Stimulated activated naive B cell treated with anti-CD40 and anti-IgM and Interleukin-4, amounts not matched to agents 10 μg/mL and 1 μg/mL and 100 μg/mL, for 72 hours (primary cell): Measurements from ENCODE around the gene KLHDC4.
A peak's percentile ranks its signal among the peaks of the same experiment; 100 is the strongest.

ENCODE experiments used
- ATAC-seq, 2 donors: fragments of 150-1000 bp; cut with Tn5 transposase; replicated peaks; 2 replicates each; pipeline ENCODE4 v1.10.0; 2021; ENCODE audit warnings: moderate library complexity in 1 of 2
- DNase-seq: peaks from one replicate; pipeline ENCODE4 v3.0.0; 2021
- H3K27ac Mint-ChIP-seq: one replicate; pipeline ENCODE4 v1.8.0; 2022; ENCODE audit warnings: mild to moderate bottlenecking, mixed read lengths
- H3K27me3 Mint-ChIP-seq, 2 donors: one replicate each; pipeline ENCODE4 v1.8.0; 2022; ENCODE audit warnings: mixed read lengths in 2 of 2
- H3K36me3 Mint-ChIP-seq, 2 donors: one replicate each; pipeline ENCODE4 v1.8.0; 2022; ENCODE audit warnings: mixed read lengths in 2 of 2, mild to moderate bottlenecking in 1 of 2
- H3K4me1 Mint-ChIP-seq, 2 donors: one replicate each; pipeline ENCODE4 v1.8.0; 2022; ENCODE audit warnings: mixed read lengths in 2 of 2, mild to moderate bottlenecking in 1 of 2
- H3K4me3 Mint-ChIP-seq, 2 donors: one replicate each; pipeline ENCODE4 v1.8.0; 2022; ENCODE audit warnings: mild to moderate bottlenecking in 2 of 2, mixed read lengths in 2 of 2, moderate library complexity in 1 of 2
- H3K9me3 Mint-ChIP-seq, 2 donors: one replicate each; pipeline ENCODE4 v1.8.0; 2022; ENCODE audit warnings: mixed read lengths in 2 of 2, mild to moderate bottlenecking in 1 of 2

The KLHDC4 gene

DNA sequence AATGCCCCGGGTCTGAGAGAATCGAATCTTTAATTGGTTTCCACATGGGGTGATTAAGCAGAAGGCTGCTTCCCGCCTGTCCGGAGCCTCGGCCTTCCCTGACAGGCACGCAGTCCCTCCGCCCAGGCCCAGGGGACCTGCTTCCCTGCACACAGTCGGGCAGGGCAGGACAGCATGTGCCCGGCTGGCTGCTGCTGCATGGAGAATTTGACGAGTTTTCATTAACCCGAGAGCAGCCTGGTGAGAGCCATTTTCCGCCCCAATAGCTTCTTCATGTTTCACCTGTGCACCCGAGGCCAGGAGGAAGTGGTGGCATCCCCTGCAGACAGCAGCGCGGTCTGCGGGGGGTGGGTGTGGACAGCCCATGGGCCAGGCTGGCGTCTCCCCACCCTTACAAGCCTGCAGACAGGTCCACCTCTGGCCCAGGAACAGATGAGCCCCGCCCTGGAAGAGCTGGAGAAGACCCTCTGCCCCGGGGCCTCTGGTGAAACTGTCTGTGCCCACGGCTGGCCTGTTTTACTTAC lies 67.0 kb downstream of the KLHDC4 start:
- Mint-ChIP-seq H3K9me3 (no peaks in the 10 kb centered on the region), H3K27ac (peak overlapping the region; percentile 84), H3K4me3 (peak overlapping the region; percentile 9 to 53), H3K36me3 (peaks cover 61 to 68% of the 10 kb centered on the region in 2 donors), H3K4me1 (peaks cover 45 to 61% of the 10 kb centered on the region in 2 donors), H3K27me3 (no peaks in the 10 kb centered on the region)
- peak; percentile 27 for DNase-seq
- peak; percentile 22 to 23 for ATAC-seq

DNA sequence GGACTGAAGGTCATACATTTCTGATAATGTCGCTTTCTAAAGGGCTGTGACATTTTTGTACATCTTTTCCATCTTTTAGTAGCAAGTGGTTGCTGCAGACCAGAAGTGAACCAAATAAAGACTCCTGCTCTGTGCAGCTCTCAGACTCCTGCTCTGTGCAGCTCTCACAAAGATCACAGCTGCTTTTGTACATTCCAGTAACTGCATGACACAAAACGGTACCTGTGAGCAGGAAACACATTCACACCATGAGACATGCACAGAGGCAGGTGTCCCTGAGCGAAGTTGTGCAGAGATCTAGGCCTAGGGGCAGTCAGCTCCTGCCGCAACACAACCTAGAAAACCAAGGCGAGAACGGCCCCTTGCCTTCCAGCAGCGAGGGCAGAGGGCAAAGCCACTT lies 67.5 kb downstream of the KLHDC4 start:
- peaks cover 41 to 56% of the 10 kb centered on the region in 2 donors for H3K4me1 Mint-ChIP-seq

DNA sequence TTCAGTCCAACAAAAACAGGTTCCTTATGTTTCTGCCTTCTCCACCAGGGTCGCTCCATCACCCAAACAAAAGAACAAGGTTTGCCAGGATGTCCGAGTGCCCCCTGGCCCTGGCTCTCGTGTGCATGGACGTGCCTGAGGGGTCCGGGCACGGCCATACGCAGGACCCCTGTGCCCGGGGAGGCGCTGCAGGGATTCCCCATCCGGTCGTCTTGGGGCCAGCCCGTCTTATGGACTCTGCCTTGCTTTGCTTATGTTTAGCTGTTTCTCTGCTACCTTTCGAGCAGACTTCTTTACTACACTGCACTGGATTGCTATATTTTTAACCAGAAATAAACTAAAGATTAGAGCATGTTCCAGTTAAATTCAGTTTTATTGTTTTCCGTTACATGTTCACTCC lies 68.0 kb downstream of the KLHDC4 start:
- peaks cover 38 to 52% of the 10 kb centered on the region in 2 donors for H3K4me1 Mint-ChIP-seq
- peak overlapping the region in 1 of 2 donors; percentile 29 for H3K4me3 Mint-ChIP-seq
- DNase-seq = no peak
- no peaks in the 10 kb centered on the region for H3K27me3 Mint-ChIP-seq
- H3K9me3 Mint-ChIP-seq = no peaks in the 10 kb centered on the region
- peaks cover 57 to 58% of the 10 kb centered on the region in 2 donors for H3K36me3 Mint-ChIP-seq
- no peak for ATAC-seq
- peak overlapping the region; percentile 84 for H3K27ac Mint-ChIP-seq

More for the DNA sequence above, 67.5 kb downstream of the KLHDC4 start:
- ATAC-seq (peak; percentile 20 to 30), DNase-seq (no peak)
- peak overlapping the region; percentile 29 to 47 for H3K4me3 Mint-ChIP-seq
- H3K9me3 Mint-ChIP-seq = no peaks in the 10 kb centered on the region
- H3K36me3 Mint-ChIP-seq = peaks cover 57 to 63% of the 10 kb centered on the region in 2 donors
- peak overlapping the region; percentile 84 for H3K27ac Mint-ChIP-seq
- H3K27me3 Mint-ChIP-seq = no peaks in the 10 kb centered on the region

DNA sequence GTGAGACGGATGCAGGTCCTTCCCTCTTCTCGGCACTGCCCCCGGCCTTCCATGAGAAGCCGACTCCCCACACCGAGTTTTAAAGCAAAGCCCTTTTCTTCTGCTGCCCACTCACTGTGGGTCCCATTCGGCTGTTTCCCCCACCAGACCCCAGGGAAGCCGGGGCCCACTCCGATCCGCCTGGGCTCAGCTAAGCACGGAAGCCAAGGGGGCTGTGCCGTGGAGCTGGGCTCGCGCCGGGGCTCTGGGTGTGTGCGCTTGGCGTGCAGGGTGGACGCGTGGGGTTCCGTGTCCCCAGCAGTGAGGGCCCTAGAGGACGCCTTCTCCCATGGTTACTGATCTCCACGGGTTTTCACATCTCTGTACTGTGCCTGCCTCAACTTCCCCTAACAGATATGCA lies 68.5 kb downstream of the KLHDC4 start:
- H3K27me3 Mint-ChIP-seq = no peaks in the 10 kb centered on the region
- no peak overlapping the region for H3K27ac Mint-ChIP-seq

DNA sequence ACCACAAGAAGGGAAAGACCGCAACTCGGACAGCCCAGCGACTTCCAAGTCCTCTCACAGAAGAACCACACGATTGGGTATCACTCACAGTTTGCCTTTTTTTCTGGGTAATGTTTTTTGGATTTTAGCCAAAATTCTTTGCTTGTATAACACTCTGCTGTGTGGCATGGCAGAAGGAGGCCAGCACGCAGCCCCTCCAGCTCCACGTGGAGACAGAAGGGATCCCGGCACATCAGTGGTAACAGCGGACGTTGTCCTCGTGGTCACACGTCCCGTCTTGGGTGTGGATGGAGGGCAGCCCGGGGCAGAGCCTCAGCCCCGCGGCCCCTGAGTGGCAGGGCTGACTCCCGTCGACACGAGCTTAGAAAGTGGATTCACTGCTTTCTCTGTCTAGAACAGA lies 69.1 kb downstream of the KLHDC4 start:
- H3K4me3 Mint-ChIP-seq = no peak overlapping the region
- peaks cover 30 to 41% of the 10 kb centered on the region in 2 donors for H3K4me1 Mint-ChIP-seq
- peak overlapping the region; percentile 20 for H3K27ac Mint-ChIP-seq
- H3K9me3 Mint-ChIP-seq = no peaks in the 10 kb centered on the region
- peaks cover 48 to 50% of the 10 kb centered on the region in 2 donors for H3K36me3 Mint-ChIP-seq
- H3K27me3 Mint-ChIP-seq = no peaks in the 10 kb centered on the region
- ATAC-seq = no peak
- DNase-seq = no peak

More for the DNA sequence above, 68.5 kb downstream of the KLHDC4 start:
- no peaks in the 10 kb centered on the region for H3K9me3 Mint-ChIP-seq
- peaks cover 53% of the 10 kb centered on the region in 2 donors for H3K36me3 Mint-ChIP-seq
- DNase-seq = no peak
- no peak for ATAC-seq
- peaks cover 34 to 47% of the 10 kb centered on the region in 2 donors for H3K4me1 Mint-ChIP-seq
- H3K4me3 Mint-ChIP-seq = no peak overlapping the region

DNA sequence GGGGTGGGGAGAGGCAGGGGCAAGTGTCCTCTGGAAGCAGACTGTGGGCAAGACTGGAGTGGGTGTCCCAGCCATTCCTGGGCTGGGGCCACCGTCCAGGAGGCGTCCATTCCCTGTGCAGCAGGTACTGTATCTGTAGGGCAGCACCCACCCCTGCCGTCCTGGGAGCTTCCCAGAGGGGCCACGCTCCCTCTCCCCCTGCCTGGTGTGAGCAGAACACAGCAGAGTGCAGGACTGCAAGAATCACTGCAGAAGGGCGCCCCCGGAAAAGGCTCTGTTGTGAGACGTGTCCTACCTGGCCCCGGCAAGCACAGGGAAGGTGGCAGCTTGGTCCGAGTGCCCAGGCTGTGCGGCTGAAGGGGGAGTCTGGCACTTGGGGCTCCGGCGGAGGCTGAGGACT lies 70.3 kb downstream of the KLHDC4 start:
- Mint-ChIP-seq H3K9me3 (no peaks in the 10 kb centered on the region), H3K4me3 (no peak overlapping the region), H3K27me3 (no peaks in the 10 kb centered on the region), H3K4me1 (peaks cover 20 to 29% of the 10 kb centered on the region in 2 donors), H3K27ac (no peak overlapping the region), H3K36me3 (peaks cover 45% of the 10 kb centered on the region in 2 donors)
- ATAC-seq (no peak), DNase-seq (no peak)

DNA sequence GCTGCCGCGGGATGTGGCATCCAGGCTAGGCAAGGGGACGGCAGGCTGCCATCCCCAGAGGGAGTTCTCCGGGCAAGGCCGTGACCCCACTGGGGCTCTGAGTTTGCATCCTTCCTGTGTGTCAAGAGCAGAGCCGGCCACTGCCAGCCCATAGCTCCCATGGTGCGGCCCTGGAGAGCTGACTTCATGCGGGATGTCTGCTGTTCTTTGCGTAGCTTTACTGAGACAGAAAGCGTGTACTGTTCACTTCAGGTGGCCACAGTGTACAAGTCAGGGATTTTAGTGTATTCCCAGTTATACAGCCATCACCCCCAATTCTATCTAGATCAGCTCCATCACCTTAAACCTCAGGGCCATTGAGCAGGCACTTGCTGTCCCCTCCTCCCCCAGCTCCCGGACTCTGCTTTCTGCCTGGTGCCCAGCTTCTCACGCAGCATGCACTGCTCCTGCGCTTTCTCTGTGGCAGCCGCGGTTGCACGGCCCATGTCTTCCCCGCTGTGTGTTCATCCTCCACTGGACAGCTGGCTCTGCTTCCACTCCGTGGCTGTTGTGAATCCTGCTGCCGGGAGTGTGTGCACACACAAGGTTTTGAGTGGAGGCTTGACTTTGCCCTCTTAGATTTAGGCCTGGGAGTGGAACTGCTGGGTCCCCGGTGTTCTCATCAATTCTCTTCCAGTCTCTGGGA lies 71.2 kb downstream of the KLHDC4 start:
- Mint-ChIP-seq H3K27ac (no peak overlapping the region), H3K4me3 (no peak overlapping the region), H3K27me3 (no peaks in the 10 kb centered on the region), H3K4me1 (peaks cover 14 to 22% of the 10 kb centered on the region in 2 donors), H3K36me3 (peaks cover 39% of the 10 kb centered on the region in 2 donors), H3K9me3 (no peaks in the 10 kb centered on the region)
- ATAC-seq = no peak
- no peak for DNase-seq

DNA sequence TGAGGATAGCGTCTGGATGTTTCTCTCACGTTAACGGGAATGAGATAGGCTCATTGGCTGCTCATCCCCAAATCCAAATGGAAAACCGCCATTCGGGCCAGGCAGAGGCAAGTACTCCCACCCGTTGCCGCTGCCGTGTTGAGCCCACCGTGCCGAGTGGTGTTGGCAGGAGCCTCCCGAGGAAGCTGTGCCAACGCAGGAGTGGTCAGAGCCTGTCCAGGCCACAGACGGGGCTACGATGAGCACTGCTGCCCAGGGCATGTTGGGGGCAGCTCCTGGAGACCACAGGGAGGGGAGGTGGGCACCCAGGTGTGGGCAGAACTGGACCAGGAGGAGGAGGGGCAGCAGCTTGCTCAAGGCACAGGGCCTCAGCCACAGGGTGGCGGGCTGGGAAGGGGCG lies 72.0 kb downstream of the KLHDC4 start:
- Mint-ChIP-seq H3K4me1 (peaks cover 9 to 14% of the 10 kb centered on the region in 2 donors), H3K9me3 (no peaks in the 10 kb centered on the region), H3K36me3 (peaks cover 31 to 34% of the 10 kb centered on the region in 2 donors), H3K27me3 (no peaks in the 10 kb centered on the region), H3K27ac (no peak overlapping the region), H3K4me3 (no peak overlapping the region)
- ATAC-seq = no peak
- DNase-seq = no peak

DNA sequence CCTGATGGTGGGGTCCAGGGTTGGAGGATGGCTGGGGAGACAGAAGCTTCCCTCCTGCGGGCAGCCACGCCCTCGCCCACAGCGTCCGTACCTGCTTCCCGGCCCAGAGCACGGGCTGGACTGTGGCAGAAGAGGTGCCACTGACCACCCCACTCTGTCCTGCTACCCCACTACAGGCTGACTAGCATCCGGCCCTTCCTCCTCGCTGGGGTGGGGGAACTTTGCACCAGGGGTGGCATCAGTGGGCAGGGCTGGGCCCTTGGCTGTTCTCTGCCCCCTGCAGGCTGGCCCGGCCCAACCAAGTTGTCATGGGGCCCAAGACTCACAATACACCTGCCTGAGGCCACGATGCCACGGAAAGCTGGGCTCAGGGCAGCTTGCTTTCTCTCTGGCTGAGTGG lies 73.0 kb downstream of the KLHDC4 start:
- peaks cover 2 to 3% of the 10 kb centered on the region in 2 donors for H3K4me1 Mint-ChIP-seq
- no peak overlapping the region for H3K27ac Mint-ChIP-seq
- H3K36me3 Mint-ChIP-seq = peaks cover 24 to 26% of the 10 kb centered on the region in 2 donors
- H3K4me3 Mint-ChIP-seq = no peak overlapping the region
- peaks cover 0 to 9% of the 10 kb centered on the region in 2 donors for H3K27me3 Mint-ChIP-seq
- no peaks in the 10 kb centered on the region for H3K9me3 Mint-ChIP-seq
- DNase-seq (no peak), ATAC-seq (no peak)

DNA sequence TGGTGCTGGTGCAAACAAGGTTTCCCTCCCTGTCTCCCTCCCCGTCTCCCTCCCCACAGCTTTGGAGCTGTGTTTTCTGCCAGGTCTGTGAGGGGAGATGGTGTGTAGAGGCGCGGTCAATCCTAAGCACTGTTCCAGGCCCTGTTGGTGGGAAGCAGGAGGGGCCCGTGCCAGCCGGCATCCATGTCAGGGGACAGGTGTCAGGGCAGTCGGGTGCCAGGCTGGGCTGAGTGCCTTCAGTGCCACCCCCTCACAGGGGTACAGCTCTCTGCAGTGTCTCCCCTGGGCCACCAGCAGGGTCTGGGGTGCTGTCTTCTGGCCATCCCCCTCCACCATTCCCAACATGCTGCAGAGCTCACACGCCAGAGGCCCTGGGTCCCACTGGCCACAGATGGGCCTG lies 73.6 kb downstream of the KLHDC4 start:
- ATAC-seq = peak in 1 of 2 donors; percentile 31
- peaks cover 0 to 10% of the 10 kb centered on the region in 2 donors for H3K27me3 Mint-ChIP-seq
- H3K9me3 Mint-ChIP-seq = no peaks in the 10 kb centered on the region
- peaks cover 0 to 2% of the 10 kb centered on the region in 2 donors for H3K4me1 Mint-ChIP-seq
- peak overlapping the region; percentile 56 for H3K27ac Mint-ChIP-seq
- no peak overlapping the region for H3K4me3 Mint-ChIP-seq
- H3K36me3 Mint-ChIP-seq = peaks cover 20 to 22% of the 10 kb centered on the region in 2 donors
- DNase-seq = no peak

DNA sequence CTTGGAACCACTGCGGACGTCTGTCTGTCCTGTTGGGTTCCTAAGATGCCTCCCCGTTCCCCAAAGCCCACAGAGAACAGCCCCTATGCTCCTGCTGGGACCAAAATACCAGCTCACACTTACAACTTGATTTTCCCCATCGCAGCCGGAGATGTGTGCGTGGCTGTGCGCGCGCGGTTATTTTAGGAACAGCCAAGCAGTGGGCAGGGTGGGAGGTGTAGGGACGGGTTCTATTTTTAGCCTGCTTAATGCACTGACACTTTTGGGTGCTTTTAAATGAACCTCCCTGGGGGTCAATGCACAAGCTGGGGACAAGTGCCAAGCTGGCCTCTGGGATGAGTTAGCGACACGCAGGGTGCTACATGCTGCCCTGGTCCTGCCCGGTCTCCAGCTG lies 74.1 kb downstream of the KLHDC4 start:
- H3K4me3 Mint-ChIP-seq = no peak overlapping the region
- H3K27me3 Mint-ChIP-seq = peaks cover 0 to 12% of the 10 kb centered on the region in 2 donors
- DNase-seq (no peak), ATAC-seq (no peak)
- no peak overlapping the region for H3K27ac Mint-ChIP-seq
- peaks cover 17 to 19% of the 10 kb centered on the region in 2 donors for H3K36me3 Mint-ChIP-seq
- H3K4me1 Mint-ChIP-seq = peaks cover 0 to 2% of the 10 kb centered on the region in 2 donors
- no peaks in the 10 kb centered on the region for H3K9me3 Mint-ChIP-seq

DNA sequence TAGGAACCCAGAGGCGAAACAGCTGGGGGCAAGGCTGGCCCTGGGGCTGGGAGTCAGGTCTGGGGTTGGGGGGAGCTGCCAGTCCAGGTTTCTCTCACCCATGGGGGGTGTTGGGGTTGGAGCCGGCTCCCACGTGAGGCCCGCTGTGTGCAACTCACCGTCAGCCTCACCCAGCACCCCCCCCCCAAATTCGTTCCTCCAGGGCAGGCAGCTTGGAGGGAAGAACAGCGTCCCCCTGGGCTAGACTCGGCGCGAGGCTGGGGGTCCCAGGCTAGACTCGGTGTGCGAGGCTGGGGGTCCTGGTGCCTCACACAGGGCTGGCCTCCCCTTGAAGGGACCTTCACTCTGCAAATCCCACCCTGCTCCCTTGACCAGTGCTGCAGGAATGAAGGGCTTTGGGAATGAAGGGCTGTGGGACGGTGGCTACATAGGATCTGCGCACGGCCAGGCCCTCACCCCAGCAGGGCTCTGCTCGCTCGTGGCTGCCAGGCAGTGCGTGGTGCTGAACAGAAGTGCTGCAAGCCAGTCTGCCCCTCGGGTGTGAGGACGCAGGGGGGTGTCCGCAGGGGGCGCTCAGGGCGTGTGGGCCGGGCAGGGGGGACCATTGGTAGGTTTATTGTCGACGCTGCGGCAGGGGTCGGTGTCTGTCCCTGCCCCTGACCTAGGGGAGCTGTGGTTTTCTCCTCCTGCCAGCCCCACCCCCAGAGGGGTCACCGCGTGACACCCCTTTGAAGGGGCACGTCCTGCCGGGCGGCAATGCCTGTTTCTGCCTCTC lies 74.7 kb downstream of the KLHDC4 start:
- Mint-ChIP-seq H3K27ac (no peak overlapping the region), H3K36me3 (peaks cover 13 to 15% of the 10 kb centered on the region in 2 donors), H3K4me3 (no peak overlapping the region), H3K27me3 (peaks cover under 1 to 16% of the 10 kb centered on the region in 2 donors), H3K4me1 (peaks cover 0 to 2% of the 10 kb centered on the region in 2 donors), H3K9me3 (no peaks in the 10 kb centered on the region)
- ATAC-seq (no peak), DNase-seq (no peak)

DNA sequence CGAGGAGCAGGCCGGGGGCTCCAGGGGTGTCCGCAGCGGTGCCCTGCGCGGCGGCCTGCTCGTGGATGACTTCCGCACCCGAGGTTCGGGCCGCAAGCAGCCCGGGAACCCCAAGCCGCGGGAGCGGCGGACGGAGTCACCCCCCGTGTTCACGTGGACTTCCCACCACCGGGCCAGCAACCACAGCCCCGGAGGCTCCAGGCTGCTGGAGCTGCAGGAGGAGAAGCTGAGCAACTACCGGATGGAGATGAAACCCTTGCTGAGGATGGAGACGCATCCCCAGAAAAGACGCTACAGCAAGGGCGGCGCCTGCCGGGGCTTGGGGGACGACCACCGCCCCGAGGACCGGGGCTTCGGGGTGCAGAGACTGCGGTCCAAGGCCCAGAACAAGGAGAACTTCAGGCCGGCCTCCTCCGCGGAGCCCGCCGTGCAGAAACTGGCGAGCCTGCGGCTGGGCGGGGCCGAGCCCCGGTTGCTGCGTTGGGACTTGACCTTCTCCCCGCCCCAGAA lies 75.8 kb downstream of the KLHDC4 start:
- Mint-ChIP-seq H3K9me3 (no peaks in the 10 kb centered on the region), H3K27ac (peak overlapping the region; percentile 54), H3K36me3 (peaks cover 7% of the 10 kb centered on the region in 2 donors), H3K4me1 (peaks cover 0 to 2% of the 10 kb centered on the region in 2 donors), H3K4me3 (no peak overlapping the region), H3K27me3 (peaks cover 6 to 24% of the 10 kb centered on the region in 2 donors)
- DNase-seq (no peak), ATAC-seq (no peak)
